HL-60 (cell line): ENCODE data around the gene ABCF3.

ENCODE experiments used
- DNase-seq, 2 experiments: peaks; one replicate each; pipeline ENCODE4 v3.0.0-alpha.2; 2010 to 2020; ENCODE audit warnings: low read depth in 1 of 2, low spot score in 1 of 2
- H3K27ac ChIP-seq: fragments of 250-450 bp; sonication (Bioruptor Pico); replicated peaks from 2 replicates; pipeline ENCODE4 v1.5.1; 2020; ENCODE audit warnings: mild to moderate bottlenecking, moderate library complexity
- H3K27me3 ChIP-seq: fragments of 250-450 bp; sonication (Bioruptor Pico); 2 replicates; pipeline ENCODE4 v1.5.1; 2021; ENCODE audit warnings: mild to moderate bottlenecking, moderate library complexity; ENCODE audit not compliant: insufficient read depth, poor library complexity, severe bottlenecking
- H3K4me3 ChIP-seq: replicated peaks from 2 replicates; pipeline ENCODE4 v1.5.1; 2011; ENCODE audit warnings: mild to moderate bottlenecking, control low read depth, low read length; ENCODE audit not compliant: insufficient read depth
- CTCF ChIP-seq: IDR thresholded peaks from one replicate; pipeline ENCODE4 v1.5.1; 2011; ENCODE audit warnings: low read length, control low read depth, inconsistent platforms; ENCODE audit not compliant: insufficient read depth
- GABPA ChIP-seq: IDR thresholded peaks from 2 replicates; pipeline ENCODE4 v1.6.1; 2012; ENCODE audit warnings: low read depth
- POLR2AphosphoS5 ChIP-seq: IDR thresholded peaks from 2 replicates; pipeline ENCODE4 v1.6.1; 2012; ENCODE audit warnings: low read depth
- REST ChIP-seq: IDR thresholded peaks from 2 replicates; pipeline ENCODE4 v1.6.1; 2012; ENCODE audit warnings: low read depth; ENCODE audit not compliant: insufficient replicate concordance
- SPI1 ChIP-seq: IDR thresholded peaks from 2 replicates; pipeline ENCODE4 v1.6.1; 2012; ENCODE audit warnings: low read depth, mild to moderate bottlenecking, borderline replicate concordance

The ABCF3 gene

DNA sequence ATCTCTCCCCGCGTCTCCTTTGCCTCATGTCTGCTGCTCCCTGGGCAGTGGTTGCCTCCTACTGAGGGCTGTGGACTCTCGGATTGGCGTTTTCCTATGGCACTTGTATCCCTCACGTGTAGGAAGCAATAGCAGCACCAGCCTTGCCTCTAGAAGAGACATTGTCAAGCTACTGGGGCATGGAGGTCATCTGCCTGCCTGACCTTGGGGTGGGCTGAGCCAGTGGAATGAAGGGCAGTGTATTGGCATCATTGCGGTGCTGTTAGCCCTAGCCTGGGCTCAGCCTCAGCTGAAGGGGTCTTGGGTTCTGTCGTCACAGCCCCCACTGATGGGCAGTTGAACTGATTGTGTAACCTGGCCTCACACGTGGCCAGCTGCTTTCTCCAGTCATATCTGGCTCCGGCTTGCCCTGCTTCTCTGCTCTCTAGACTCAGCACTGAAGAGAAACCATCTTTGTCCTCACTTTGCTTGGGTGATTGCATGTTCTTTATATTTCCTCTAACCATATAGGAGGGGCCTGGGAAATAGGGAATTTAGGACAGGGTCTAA is 8.1 kb downstream of the ABCF3 start:
- TF ChIP-seq CTCF (no peak), GABPA (no peak), POLR2AphosphoS5 (no peak), SPI1 (no peak), REST (no peak)
- Histone ChIP-seq H3K27ac (no peak overlapping the region), H3K27me3 (no peaks in the 10 kb centered on the region), H3K4me3 (no peak overlapping the region)
- no peak for DNase-seq

DNA sequence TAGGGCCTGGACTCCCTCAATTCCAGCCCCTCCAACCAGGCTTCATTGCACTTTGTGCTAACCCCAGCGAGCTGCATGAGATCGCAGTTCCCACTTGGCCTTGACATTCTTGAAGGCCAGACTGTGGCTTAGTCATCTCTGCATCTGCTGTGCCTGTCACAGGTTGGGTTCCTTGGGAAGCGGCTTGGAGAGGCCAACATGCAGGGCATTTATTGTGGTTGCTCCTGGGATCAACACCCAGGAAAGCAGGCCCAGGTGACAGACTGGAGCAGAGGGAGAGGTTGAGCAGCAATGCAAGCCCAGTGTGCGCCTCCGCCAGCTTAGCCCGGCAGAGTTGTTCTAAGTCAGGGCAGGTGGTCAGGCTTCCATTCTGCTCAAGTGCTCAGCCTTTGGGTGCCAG is 10.5 kb downstream of the ABCF3 start:
- DNase-seq: no peak
- Histone ChIP-seq H3K4me3 (no peak overlapping the region), H3K27ac (no peak overlapping the region), H3K27me3 (no peaks in the 10 kb centered on the region)
- TF ChIP-seq SPI1 (no peak), POLR2AphosphoS5 (no peak), CTCF (no peak), REST (no peak), GABPA (no peak)

DNA sequence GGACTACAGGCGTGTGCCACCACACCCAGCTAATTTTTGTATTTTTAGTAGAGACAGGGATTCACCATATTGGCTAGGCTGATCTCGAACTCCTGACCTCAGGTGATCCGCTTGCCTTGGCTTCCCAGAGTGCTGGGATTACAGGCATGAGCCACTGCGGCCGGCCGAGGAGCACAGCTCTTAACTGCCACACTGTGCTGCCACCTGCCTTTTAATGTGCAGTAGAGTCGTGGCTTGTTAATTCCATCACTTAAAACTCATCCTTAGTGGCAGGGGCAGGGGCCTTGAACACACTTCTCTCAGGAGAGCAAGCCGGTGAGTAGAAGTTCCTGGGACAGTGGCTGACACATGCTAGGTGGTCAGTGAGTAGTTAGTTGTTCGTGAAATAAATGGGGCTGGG is 12.5 kb downstream of the ABCF3 start:
- H3K27me3 ChIP-seq: no peaks in the 10 kb centered on the region
- H3K4me3 ChIP-seq: no peak overlapping the region
- DNase-seq: no peak
- no peak overlapping the region for H3K27ac ChIP-seq
- TF ChIP-seq REST: no peak
- TF ChIP-seq POLR2AphosphoS5: no peak
- TF ChIP-seq GABPA: no peak
- TF ChIP-seq SPI1: no peak
- TF ChIP-seq CTCF: no peak
